ENCODE data around the gene TMEM86B.

DNA sequence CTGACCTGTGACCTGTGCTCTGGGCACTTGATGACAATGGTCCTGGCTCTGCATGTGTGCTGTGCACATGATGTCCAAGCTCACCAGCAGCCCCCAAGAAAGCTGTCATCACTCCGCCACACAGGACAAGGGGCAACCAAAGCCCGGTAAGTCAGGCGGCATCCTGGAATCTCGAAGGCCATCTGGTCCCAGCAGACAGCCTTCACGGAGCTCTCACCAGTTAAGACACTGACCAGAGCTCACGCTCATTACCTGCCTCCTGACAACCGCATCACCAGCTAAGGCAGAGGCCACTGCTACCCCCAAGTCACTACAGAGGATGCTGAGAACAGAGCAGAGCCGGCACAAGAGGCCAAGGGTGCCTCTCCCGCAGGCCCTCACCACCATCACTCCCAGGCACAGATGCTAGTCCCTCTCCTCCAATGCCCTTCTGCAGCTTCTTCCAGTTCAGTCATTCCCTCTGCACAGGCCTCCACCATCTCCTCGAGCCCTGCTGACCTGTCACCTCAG, 19.7 kb upstream of the TMEM86B start:
- TF ChIP-seq, protein P1, sequence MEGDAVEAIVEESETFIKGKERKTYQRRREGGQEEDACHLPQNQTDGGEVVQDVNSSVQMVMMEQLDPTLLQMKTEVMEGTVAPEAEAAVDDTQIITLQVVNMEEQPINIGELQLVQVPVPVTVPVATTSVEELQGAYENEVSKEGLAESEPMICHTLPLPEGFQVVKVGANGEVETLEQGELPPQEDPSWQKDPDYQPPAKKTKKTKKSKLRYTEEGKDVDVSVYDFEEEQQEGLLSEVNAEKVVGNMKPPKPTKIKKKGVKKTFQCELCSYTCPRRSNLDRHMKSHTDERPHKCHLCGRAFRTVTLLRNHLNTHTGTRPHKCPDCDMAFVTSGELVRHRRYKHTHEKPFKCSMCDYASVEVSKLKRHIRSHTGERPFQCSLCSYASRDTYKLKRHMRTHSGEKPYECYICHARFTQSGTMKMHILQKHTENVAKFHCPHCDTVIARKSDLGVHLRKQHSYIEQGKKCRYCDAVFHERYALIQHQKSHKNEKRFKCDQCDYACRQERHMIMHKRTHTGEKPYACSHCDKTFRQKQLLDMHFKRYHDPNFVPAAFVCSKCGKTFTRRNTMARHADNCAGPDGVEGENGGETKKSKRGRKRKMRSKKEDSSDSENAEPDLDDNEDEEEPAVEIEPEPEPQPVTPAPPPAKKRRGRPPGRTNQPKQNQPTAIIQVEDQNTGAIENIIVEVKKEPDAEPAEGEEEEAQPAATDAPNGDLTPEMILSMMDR (IDR thresholded peaks at IDR 0.05), result no peak
- TF ChIP-seq EP300 (IDR thresholded peaks at IDR 0.05; ENCODE audit: borderline replicate concordance in 1 of 2, low read depth in 1 of 2, low read length in 1 of 2), result no peak
- TF ChIP-seq USF2 (IDR thresholded peaks at IDR 0.05; ENCODE audit: borderline replicate concordance, low read depth, low read length), result no peak
- no peak for TF ChIP-seq FOSL2 (IDR thresholded peaks at IDR 0.05; ENCODE audit: borderline replicate concordance, low read depth)
- no peak for TF ChIP-seq TCF12 (IDR thresholded peaks at IDR 0.05)
- no peak for TF ChIP-seq MAX (IDR thresholded peaks at IDR 0.05; ENCODE audit: low read depth)
- no peak for TF ChIP-seq NFIC (IDR thresholded peaks at IDR 0.05; ENCODE audit: borderline replicate concordance)
- no peak for TF ChIP-seq YY1 (IDR thresholded peaks at IDR 0.05; ENCODE audit: low read depth)
- no peak for TF ChIP-seq TEAD4 (IDR thresholded peaks at IDR 0.05; ENCODE audit: borderline replicate concordance, insufficient read depth)
- TF ChIP-seq ELF1 (IDR thresholded peaks at IDR 0.05), result no peak
- no peak for TF ChIP-seq FOXJ3 (CRISPR knock-in tag; IDR thresholded peaks at IDR 0.05)
- TF ChIP-seq FOXM1 (IDR thresholded peaks at IDR 0.05; ENCODE audit: low read depth), result no peak
